ENCODE results near the gene SHD. TPM values are rescaled to one million over a fixed set of nuclear protein-coding genes. Genes with fewer than 3 reads are reported as not detected.

Gene SHD
- total and polyA plus RNA-seq, 2 of the 13 experiments (the other 11 are each of a cell fraction or from before 2014, with no cell fraction given): 0.11 to 0.20 TPM

DNA sequence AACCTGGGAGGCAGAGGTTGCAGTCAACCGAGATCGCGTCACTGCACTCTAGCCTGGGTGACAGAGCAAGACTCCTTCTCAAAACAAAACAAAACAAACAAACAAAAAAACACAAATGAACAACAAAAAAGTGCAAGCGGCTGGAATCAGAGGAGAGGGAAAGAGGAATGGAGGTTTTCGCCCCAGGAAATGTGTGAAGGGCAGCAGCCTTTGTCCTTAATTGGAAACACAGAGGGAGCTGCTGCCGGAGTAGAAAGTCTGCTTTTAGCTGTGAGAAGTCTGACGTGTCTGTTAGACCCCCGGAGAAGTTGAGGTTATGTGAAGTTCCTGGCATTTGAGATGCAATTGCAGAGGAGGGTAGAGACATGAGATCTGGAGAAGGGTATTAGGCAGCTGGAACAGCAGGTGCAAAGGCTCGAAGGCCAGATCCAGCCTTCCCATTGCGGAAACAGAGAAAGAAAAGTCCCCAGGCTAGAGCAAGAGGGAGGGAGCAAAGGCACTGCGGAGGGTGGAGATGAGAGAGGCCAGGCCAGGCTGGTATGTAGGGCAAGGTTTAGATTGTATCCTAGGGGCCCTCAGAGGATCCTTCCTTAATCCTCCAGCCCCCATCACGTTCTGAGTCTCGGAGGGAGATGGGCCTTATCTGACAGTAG is 22.6 kb downstream of the SHD start:
- Histone ChIP-seq H3K27me3 (ENCODE audit: control insufficient read depth in 1 of 2, insufficient read depth in 2 of 2, low read length in 2 of 2) (peaks cover 2 to 11% of the 10 kb centered on the region in 2 experiments; a peak in 4 of 5 replicates), H3K9me3 (ENCODE audit: low read length) (no peaks in the 10 kb centered on the region), H3K79me2 (ENCODE audit: insufficient read depth, low read length) (no peaks in the 10 kb centered on the region), H3K4me3 (replicated peaks in 1 of 3; ENCODE audit: insufficient read depth in 1 of 3, low read depth in 2 of 3, low read length in 3 of 3) (peak overlapping the region; percentile 21 to 55 (median 31); a peak in 5 of 6 replicates), H3K9ac (ENCODE audit: insufficient read depth, low read depth, low read length) (peak overlapping the region; percentile 63), H3K36me3 (replicated peaks in 1 of 2; ENCODE audit: control insufficient read depth in 1 of 2, insufficient read depth in 2 of 2, low read length in 2 of 2) (no peaks in the 10 kb centered on the region), H3K4me2 (ENCODE audit: low read depth, low read length) (peak overlapping the region; percentile 79), H4K20me1 (ENCODE audit: insufficient read depth, low read length) (no peaks in the 10 kb centered on the region), H3K27ac (ENCODE audit: extremely low read length, insufficient read depth, low read length) (peak overlapping the region; percentile 18), H3K4me1 (ENCODE audit: insufficient read depth, low read length) (peaks cover 35% of the 10 kb centered on the region), H2AFZ (ENCODE audit: low read length) (peak overlapping the region; percentile 97)
- ChIA-PET CTCF (ENCODE audit: low intra/inter-chr PET ratio, low total read pairs) (no interaction called here), POLR2A (interaction anchor here (1.0 kb wide), 1 partner anchor 41 kb away, joined by 4 read pairs; the partner anchor contains the start of gene MPND)
- DNase-seq (ENCODE audit: low spot score): no peak
- TF ChIP-seq TGIF2 (CRISPR knock-in tag; IDR thresholded peaks at IDR 0.05) (0 out of 2 replicates have a peak, but pooled peaks have one; percentile 26), ZMYM3 (CRISPR knock-in tag; IDR thresholded peaks at IDR 0.05) (peak; percentile 46), TEAD3 (CRISPR knock-in tag; optimal IDR thresholded peaks at IDR 0.05; ENCODE audit: borderline replicate concordance) (peak; percentile 28), ZNF776 (CRISPR knock-in tag; IDR thresholded peaks at IDR 0.05) (no peak), ZFX (CRISPR knock-in tag; IDR thresholded peaks at IDR 0.05; ENCODE audit: low read depth) (peak; percentile 41; the same call in 1 of the 2 replicates), PPARG (CRISPR knock-in tag; conservative IDR thresholded peaks at IDR 0.05) (0 out of 2 replicates have a peak, but pooled peaks have one; percentile 26)
- TF ChIP-seq, protein P1, sequence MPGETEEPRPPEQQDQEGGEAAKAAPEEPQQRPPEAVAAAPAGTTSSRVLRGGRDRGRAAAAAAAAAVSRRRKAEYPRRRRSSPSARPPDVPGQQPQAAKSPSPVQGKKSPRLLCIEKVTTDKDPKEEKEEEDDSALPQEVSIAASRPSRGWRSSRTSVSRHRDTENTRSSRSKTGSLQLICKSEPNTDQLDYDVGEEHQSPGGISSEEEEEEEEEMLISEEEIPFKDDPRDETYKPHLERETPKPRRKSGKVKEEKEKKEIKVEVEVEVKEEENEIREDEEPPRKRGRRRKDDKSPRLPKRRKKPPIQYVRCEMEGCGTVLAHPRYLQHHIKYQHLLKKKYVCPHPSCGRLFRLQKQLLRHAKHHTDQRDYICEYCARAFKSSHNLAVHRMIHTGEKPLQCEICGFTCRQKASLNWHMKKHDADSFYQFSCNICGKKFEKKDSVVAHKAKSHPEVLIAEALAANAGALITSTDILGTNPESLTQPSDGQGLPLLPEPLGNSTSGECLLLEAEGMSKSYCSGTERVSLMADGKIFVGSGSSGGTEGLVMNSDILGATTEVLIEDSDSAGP (CRISPR knock-in tag; IDR thresholded peaks at IDR 0.05; ENCODE audit: borderline replicate concordance): peak; percentile 15; the same call in 1 of the 2 replicates
- TF ChIP-seq, protein P2, sequence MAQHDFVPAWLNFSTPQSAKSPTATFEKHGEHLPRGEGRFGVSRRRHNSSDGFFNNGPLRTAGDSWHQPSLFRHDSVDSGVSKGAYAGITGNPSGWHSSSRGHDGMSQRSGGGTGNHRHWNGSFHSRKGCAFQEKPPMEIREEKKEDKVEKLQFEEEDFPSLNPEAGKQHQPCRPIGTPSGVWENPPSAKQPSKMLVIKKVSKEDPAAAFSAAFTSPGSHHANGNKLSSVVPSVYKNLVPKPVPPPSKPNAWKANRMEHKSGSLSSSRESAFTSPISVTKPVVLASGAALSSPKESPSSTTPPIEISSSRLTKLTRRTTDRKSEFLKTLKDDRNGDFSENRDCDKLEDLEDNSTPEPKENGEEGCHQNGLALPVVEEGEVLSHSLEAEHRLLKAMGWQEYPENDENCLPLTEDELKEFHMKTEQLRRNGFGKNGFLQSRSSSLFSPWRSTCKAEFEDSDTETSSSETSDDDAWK (CRISPR knock-in tag; IDR thresholded peaks at IDR 0.05): no peak
- in situ Hi-C loops (cut with HindIII; ENCODE audit: extremely low pct_ligation_motif_present, low pct_unique_long_range_greater_than_20kb): no loop called here
- intact Hi-C loops (cut with micrococcal nuclease; ENCODE audit: unreplicated experiment): no loop called here
- WGBS (ENCODE audit: low lambda C conversion rate): 18% methylated on average over 13 of the region's 13 CpGs
- no peak for FAIRE-seq
- no TSS peak for BruUV-seq (replicated peaks)
- peak; percentile 41 for ATAC-seq
